Chondrocyte (in vitro differentiated cells): ENCODE measurements around the gene APC2. TPM values are rescaled to one million over a fixed set of nuclear protein-coding genes. Genes with fewer than 3 reads are reported as not detected.

Experiments used
- DNase-seq: peaks from one replicate; pipeline ENCODE4 v3.0.0; 2021; ENCODE audit warnings: mixed read lengths, low spot score
- H3K27ac Mint-ChIP-seq: one replicate; pipeline ENCODE4 v1.8.0; 2021; ENCODE audit warnings: mild to moderate bottlenecking, moderate library complexity, mixed read lengths; ENCODE audit not compliant: unreplicated experiment
- H3K27me3 Mint-ChIP-seq: 2 replicates; pipeline ENCODE4 v1.8.0; 2021; ENCODE audit warnings: low read depth, mixed read lengths
- H3K36me3 Mint-ChIP-seq: 2 replicates; pipeline ENCODE4 v1.8.0; 2021; ENCODE audit warnings: low read depth, mixed read lengths
- H3K4me1 Mint-ChIP-seq: 2 replicates; pipeline ENCODE4 v1.8.0; 2021; ENCODE audit warnings: low read depth, mild to moderate bottlenecking, mixed read lengths
- H3K4me3 Mint-ChIP-seq: one replicate; pipeline ENCODE4 v1.8.0; 2021; ENCODE audit warnings: mild to moderate bottlenecking, moderate library complexity, mixed read lengths; ENCODE audit not compliant: unreplicated experiment
- H3K9me3 Mint-ChIP-seq: 2 replicates; pipeline ENCODE4 v1.8.0; 2021; ENCODE audit warnings: low read depth, mixed read lengths
- total RNA-seq: library from RNA; stranded (reverse); gene quantifications from 3 replicates; pipeline ENCODE4 v1.2.1, GENCODE V29; 2021
- TF ChIP-seq, protein P1 (sequence below): fragments of 200-600 bp; sonication (generic); IDR thresholded peaks from 2 replicates; pipeline ENCODE4 v1.5.0; 2021; ENCODE audit warnings: antibody characterized with exemption, mild to moderate bottlenecking, moderate library complexity

Gene APC2
- total RNA-seq, 1 donor from 2014 or later, result 3.9 TPM

- H3K9me3 Mint-ChIP-seq, result no peaks in the 10 kb centered on the region
Observed at GRCh38 chr19:1412323-1412923, 37.5 kb upstream of the APC2 start.

GRCh38 chr19:1412995-1413800, 36.7 kb upstream of the APC2 start:
- Mint-ChIP-seq H3K4me1 (peaks cover 70% of the 10 kb centered on the region), H3K27ac (peak overlapping the region; percentile 74), H3K4me3 (no peak overlapping the region), H3K36me3 (no peaks in the 10 kb centered on the region), H3K9me3 (no peaks in the 10 kb centered on the region), H3K27me3 (no peaks in the 10 kb centered on the region)
- DNase-seq, result peak; percentile 92
- TF ChIP-seq, protein P1, sequence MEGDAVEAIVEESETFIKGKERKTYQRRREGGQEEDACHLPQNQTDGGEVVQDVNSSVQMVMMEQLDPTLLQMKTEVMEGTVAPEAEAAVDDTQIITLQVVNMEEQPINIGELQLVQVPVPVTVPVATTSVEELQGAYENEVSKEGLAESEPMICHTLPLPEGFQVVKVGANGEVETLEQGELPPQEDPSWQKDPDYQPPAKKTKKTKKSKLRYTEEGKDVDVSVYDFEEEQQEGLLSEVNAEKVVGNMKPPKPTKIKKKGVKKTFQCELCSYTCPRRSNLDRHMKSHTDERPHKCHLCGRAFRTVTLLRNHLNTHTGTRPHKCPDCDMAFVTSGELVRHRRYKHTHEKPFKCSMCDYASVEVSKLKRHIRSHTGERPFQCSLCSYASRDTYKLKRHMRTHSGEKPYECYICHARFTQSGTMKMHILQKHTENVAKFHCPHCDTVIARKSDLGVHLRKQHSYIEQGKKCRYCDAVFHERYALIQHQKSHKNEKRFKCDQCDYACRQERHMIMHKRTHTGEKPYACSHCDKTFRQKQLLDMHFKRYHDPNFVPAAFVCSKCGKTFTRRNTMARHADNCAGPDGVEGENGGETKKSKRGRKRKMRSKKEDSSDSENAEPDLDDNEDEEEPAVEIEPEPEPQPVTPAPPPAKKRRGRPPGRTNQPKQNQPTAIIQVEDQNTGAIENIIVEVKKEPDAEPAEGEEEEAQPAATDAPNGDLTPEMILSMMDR, result no peak

More at GRCh38 chr19:1412323-1412923, 37.5 kb upstream of the APC2 start:
- Mint-ChIP-seq H3K27ac (no peak overlapping the region), H3K4me3 (no peak overlapping the region), H3K36me3 (no peaks in the 10 kb centered on the region), H3K4me1 (peaks cover 64% of the 10 kb centered on the region), H3K27me3 (no peaks in the 10 kb centered on the region)
- TF ChIP-seq, protein P1, result no peak
- DNase-seq, result no peak

GRCh38 chr19:1416014-1416841, 33.7 kb upstream of the APC2 start:
- H3K36me3 Mint-ChIP-seq, result peaks cover 8% of the 10 kb centered on the region
- peak overlapping the region; percentile 62 for H3K4me3 Mint-ChIP-seq
- no peaks in the 10 kb centered on the region for H3K9me3 Mint-ChIP-seq
- H3K27ac Mint-ChIP-seq, result peak overlapping the region; percentile 98
- no peaks in the 10 kb centered on the region for H3K27me3 Mint-ChIP-seq
- peak; percentile 88 for DNase-seq
- TF ChIP-seq, protein P1, result no peak
- H3K4me1 Mint-ChIP-seq, result peaks cover 44% of the 10 kb centered on the region

GRCh38 chr19:1417145-1417544, 32.8 kb upstream of the APC2 start:
- Mint-ChIP-seq H3K27ac (peak overlapping the region; percentile 98), H3K4me1 (peaks cover 35% of the 10 kb centered on the region), H3K4me3 (no peak overlapping the region), H3K36me3 (peaks cover 8% of the 10 kb centered on the region), H3K9me3 (no peaks in the 10 kb centered on the region), H3K27me3 (no peaks in the 10 kb centered on the region)
- no peak for DNase-seq
- TF ChIP-seq, protein P1, result no peak
